K562 (cell line): ENCODE results near the gene P2RY6. TPM values are rescaled to one million over a fixed set of nuclear protein-coding genes. Genes with fewer than 3 reads are reported as not detected.

Experiments
- ATAC-seq: fragments of 200-7000 bp; cut with Tn5 transposase; 3 replicates; pipeline ENCODE4 v1.9.1; 2020; ENCODE audit warnings: moderate library complexity
- BruUV-seq: library from RNA; stranded (reverse); fragments of 400-500 nt; replicated peaks from 2 replicates; lab custom pipeline; 2021; lab: Mats Ljungman, UMichigan
- CTCF ChIA-PET: fragments of 300-600 bp; formaldehyde crosslinking; extraction: SDS; loops from one replicate; lab custom pipeline; 2021; ENCODE audit warnings: low intra/inter-chr PET ratio; lab: Yijun Ruan, JAX
- POLR2A ChIA-PET: fragments of 300-600, 350-650 bp; sonication (Branson Sonifier 250); formaldehyde crosslinking; extraction: SDS; loops from one replicate; lab custom pipeline; 2021; ENCODE audit warnings: antibody characterized with exemption, inconsistent platforms; lab: Yijun Ruan, JAX
- DNase-seq, 4 experiments: peaks; one replicate each; pipeline versions ENCODE4 v3.0.0 to v3.0.0-alpha.2; 2011 to 2018; ENCODE audit warnings: low spot score in 3 of 4, mixed read lengths in 3 of 4; ENCODE audit errors: extremely low read depth in 1 of 4
- FAIRE-seq: peaks from 2 replicates; lab custom pipeline; 2011; peaks lifted over from hg19 to GRCh38; lab: Jason Lieb, UNC
- H2AFZ ChIP-seq: 2 replicates; pipeline ENCODE4 v1.6.0; 2011; ENCODE audit warnings: low read depth, low read length, control low read depth, inconsistent platforms
- H3K27ac ChIP-seq: fragments of 200-600 bp; 3 replicates; pipeline ENCODE4 v1.8.0; 2011; ENCODE audit warnings: low read depth, mild to moderate bottlenecking, control low read depth, inconsistent platforms, low read length, moderate library complexity, mixed read lengths; ENCODE audit errors: extremely low read depth
- H3K27me3 ChIP-seq, 2 experiments: fragments of 300-600 bp in 1 of 2; 2 replicates in 1 of 2; 3 replicates in 1 of 2; pipeline versions ENCODE4 v1.6.0 to v1.8.0; 2011; ENCODE audit warnings: inconsistent platforms in 2 of 2, low read length in 2 of 2, mild to moderate bottlenecking in 1 of 2, mixed read lengths in 1 of 2, moderate library complexity in 1 of 2; ENCODE audit not compliant: control insufficient read depth in 2 of 2, insufficient read depth in 2 of 2
- H3K36me3 ChIP-seq: fragments of 300-600 bp; 3 replicates; pipeline ENCODE4 v1.8.0; 2011; ENCODE audit warnings: mild to moderate bottlenecking, low read length, inconsistent platforms; ENCODE audit not compliant: control insufficient read depth, insufficient read depth
- H3K4me1 ChIP-seq, 2 experiments: fragments of 200-600 bp in 1 of 2; replicated peaks in 1 of 2; 2 replicates in 1 of 2; 3 replicates in 1 of 2; pipeline versions ENCODE4 v1.5.1 to v1.8.0; 2011; ENCODE audit warnings: inconsistent platforms in 2 of 2, low read length in 2 of 2, mild to moderate bottlenecking in 1 of 2, mixed read lengths in 1 of 2, moderate library complexity in 1 of 2; ENCODE audit not compliant: control insufficient read depth in 2 of 2, insufficient read depth in 2 of 2
- H3K4me2 ChIP-seq: 2 replicates; pipeline ENCODE4 v1.6.1; 2011; ENCODE audit warnings: low read length, control low read depth, inconsistent platforms, mixed read lengths; ENCODE audit not compliant: insufficient read depth
- H3K4me3 ChIP-seq: fragments of 200-600 bp; sonication (generic), shearing (Covaris generic); 2 replicates; pipeline ENCODE4 v1.5.1; 2016; ENCODE audit warnings: control low read depth, inconsistent platforms
- H3K79me2 ChIP-seq: fragments of 200-600 bp; 3 replicates; pipeline ENCODE4 v1.8.0; 2011; ENCODE audit warnings: low read length, inconsistent platforms; ENCODE audit not compliant: control insufficient read depth, insufficient read depth
- H3K9ac ChIP-seq, 2 experiments: 2 replicates each; pipeline versions ENCODE4 v1.6.0 to v1.6.1; 2011; ENCODE audit warnings: low read depth in 2 of 2, low read length in 2 of 2, control low read depth in 1 of 2, inconsistent platforms in 1 of 2, mild to moderate bottlenecking in 1 of 2, mixed read lengths in 1 of 2; ENCODE audit not compliant: insufficient read depth in 1 of 2
- H3K9me1 ChIP-seq: one replicate; pipeline ENCODE4 v1.6.0; 2011; ENCODE audit warnings: inconsistent platforms, mild to moderate bottlenecking, low read length, moderate library complexity; ENCODE audit not compliant: control insufficient read depth, insufficient read depth
- H3K9me3 ChIP-seq: replicated peaks from 2 replicates; pipeline ENCODE4 v1.5.1; 2011; ENCODE audit warnings: low read depth, low read length, inconsistent platforms; ENCODE audit not compliant: control insufficient read depth, insufficient read depth
- H4K20me1 ChIP-seq: replicated peaks from 2 replicates; pipeline ENCODE4 v1.6.1; 2011; ENCODE audit warnings: low read length, inconsistent platforms, mixed read lengths; ENCODE audit not compliant: control insufficient read depth, insufficient read depth
- CHD4 ChIP-seq: fragments of 200-600 bp; sonication (generic); IDR thresholded peaks from 3 replicates; pipeline ENCODE4 v1.6.1; 2012; ENCODE audit warnings: low read depth, mild to moderate bottlenecking, mixed read lengths, low read length, inconsistent platforms; ENCODE audit not compliant: insufficient read depth, insufficient replicate concordance, poor library complexity, severe bottlenecking
- GTF2E2 ChIP-seq: fragments of 200-800 bp; sonication (Bioruptor generic); IDR thresholded peaks from 2 replicates; pipeline ENCODE4 v1.6.1; 2016; ENCODE audit warnings: missing genetic modification characterization, missing compliant biosample characterization
- OTX1 ChIP-seq: fragments of 450-650 bp; formaldehyde crosslinking; IDR thresholded peaks from 2 replicates; pipeline ENCODE4 v1.4.0; 2022; ENCODE audit warnings: mild to moderate bottlenecking
- ZFP30 ChIP-seq: fragments of 250-450 bp; sonication (Bioruptor Pico); IDR thresholded peaks from 2 replicates; pipeline ENCODE4 v1.8.0; 2022; ENCODE audit warnings: moderate library complexity, mild to moderate bottlenecking, inconsistent platforms, borderline replicate concordance
- WGBS: fragments of 100-300 bp; shearing (Covaris generic); methylation state at CpG from one replicate; pipeline ENCODE4 v1.1.6; 2016; ENCODE audit warnings: low coverage, mixed read lengths; ENCODE audit not compliant: insufficient coverage; ENCODE audit errors: missing lambda C conversion rate; 5-methylcytosine and 5-hydroxymethylcytosine counted together
- in situ Hi-C: fragments of 300-500 bp; cut with MboI; formaldehyde crosslinking; loops from 4 replicates; pipeline ENCODE4 v1.15.0; 2018; ENCODE audit warnings: inconsistent platforms, mixed read lengths
- intact Hi-C: fragments of 100-400 bp; cut with micrococcal nuclease; formaldehyde crosslinking; loops from 2 replicates; pipeline ENCODE4 v1.14.2; 2022
- polyA plus RNA-seq, 8 experiments: library from polyadenylated mRNA; depleted of rRNA in 4 of 8; stranded (reverse) in 5 of 8; unstranded in 3 of 8; fragments of >200 nt; fragmentation: Nextera tagmentation in 2 of 8; fragmentation: Illumina TruSeq in 1 of 8; extraction: Ambion mirVana in 2 of 8; extraction: Trizol in 1 of 8; gene quantifications; 2 replicates each; pipeline versions ENCODE4 v1.2.1 to v1.2.3, GENCODE V29; 2011 to 2014; ENCODE audit warnings: inconsistent platforms in 1 of 8, missing spikeins in 1 of 8
- total RNA-seq, 7 experiments: library from RNA; depleted of rRNA in 6 of 7; stranded (reverse); fragments of >200 nt in 6 of 7; fragmentation: Illumina TruSeq in 2 of 7; extraction: Trizol in 2 of 7; gene quantifications; 2 replicates each; pipeline versions ENCODE4 v1.2.1 to v1.2.3, GENCODE V29; 2011 to 2021; ENCODE audit warnings: low replicate concordance in 1 of 7

The P2RY6 gene
- total and polyA plus RNA-seq, 9 of the 15 experiments (the other 6 are each of a cell fraction or from before 2014, with no cell fraction given) = not detected

GRCh38 chr11:73258104-73259035, 13.8 kb upstream of the P2RY6 start:
- in situ Hi-C loops = no loop called here

More at GRCh38 chr11:73258104-73259035, 13.8 kb upstream of the P2RY6 start:
- Histone ChIP-seq H3K9me3 (no peaks in the 10 kb centered on the region), H3K4me2 (no peak overlapping the region), H3K36me3 (no peaks in the 10 kb centered on the region), H3K4me1 (no peaks in the 10 kb centered on the region), H4K20me1 (no peaks in the 10 kb centered on the region), H3K27me3 (peaks cover 7 to 11% of the 10 kb centered on the region in 2 experiments), H3K27ac (no peak overlapping the region), H3K79me2 (no peaks in the 10 kb centered on the region), H3K4me3 (no peak overlapping the region), H3K9ac (peak overlapping the region in 1 of 2 experiments; percentile 32; a peak in 1 of 4 replicates), H3K9me1 (no peaks in the 10 kb centered on the region), H2AFZ (no peak overlapping the region)
- POLR2A ChIA-PET = interaction anchor here (0.6 to 0.9 kb wide), 3 partner anchors 9 to 29 kb away, joined by 3 to 4 read pairs (median 3); no protein-coding TSS in a partner anchor
- 10% methylated on average over 7 of the region's 7 CpGs for WGBS
- intact Hi-C loops = no loop called here
- no peak for ATAC-seq
- CTCF ChIA-PET = no interaction called here
- FAIRE-seq = no peak
- TF ChIP-seq CHD4 (no peak), OTX1 (CRISPR knock-in tag) (no peak), GTF2E2 (tag) (no peak), ZFP30 (CRISPR knock-in tag) (no peak)
- BruUV-seq = no TSS peak
- no peak for DNase-seq
